NCI-H1436 (cell line): ENCODE measurements around the gene KIF3A.
"Not testable (repeated sequence)": the region's sequence is repeated elsewhere in the genome, so short reads cannot be mapped to it uniquely, and the experiment has no call there.

Source experiments
- DNase-seq: peaks from one replicate; lab custom pipeline; 2025; lab: John Stamatoyannopoulos, UW

The KIF3A gene

GRCh38 chr5:132718544-132719312 lies 18.6 kb downstream of the KIF3A start:
- no peak for DNase-seq

DNA sequence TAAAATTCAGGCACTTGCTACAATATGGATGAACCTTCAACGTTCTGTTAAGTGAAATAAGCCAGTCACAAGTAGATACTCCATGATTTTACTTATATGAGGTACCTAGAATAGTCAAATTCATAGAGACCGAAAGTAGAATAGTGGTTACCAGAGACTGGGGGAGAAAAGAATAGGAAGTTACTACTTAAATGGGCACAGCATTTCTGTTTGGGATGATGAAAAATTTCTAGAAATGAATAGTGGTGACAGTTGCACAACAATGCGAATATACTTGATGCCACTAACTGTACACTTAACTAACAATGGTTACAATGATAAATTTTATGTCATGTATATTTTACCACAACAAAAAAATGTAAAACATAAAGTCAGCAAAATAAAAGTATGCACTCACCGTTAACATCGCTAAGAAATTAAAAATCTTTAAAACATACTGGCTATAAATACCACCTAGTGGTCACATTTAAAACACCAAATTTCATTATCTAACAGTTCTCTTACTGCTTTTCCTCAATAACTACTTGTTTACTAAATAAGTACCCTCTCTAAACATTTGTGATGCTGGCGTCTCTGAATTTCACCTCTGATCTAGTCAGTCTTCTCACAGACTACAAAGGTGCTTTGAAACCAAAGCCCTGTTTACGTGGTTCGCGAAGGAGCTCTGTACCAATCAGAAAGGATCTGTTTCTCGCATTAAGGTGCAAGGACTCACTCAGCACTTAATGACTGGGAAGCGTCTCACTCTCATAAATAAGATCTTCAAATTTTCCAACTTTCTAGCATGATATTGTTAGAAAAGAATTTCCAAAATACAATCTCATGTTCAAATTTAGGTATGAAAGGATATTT lies 22.7 kb downstream of the KIF3A start:
- DNase-seq, result no peak

GRCh38 chr5:132708645-132709044 lies 28.7 kb downstream of the KIF3A start:
- DNase-seq, result no peak

DNA sequence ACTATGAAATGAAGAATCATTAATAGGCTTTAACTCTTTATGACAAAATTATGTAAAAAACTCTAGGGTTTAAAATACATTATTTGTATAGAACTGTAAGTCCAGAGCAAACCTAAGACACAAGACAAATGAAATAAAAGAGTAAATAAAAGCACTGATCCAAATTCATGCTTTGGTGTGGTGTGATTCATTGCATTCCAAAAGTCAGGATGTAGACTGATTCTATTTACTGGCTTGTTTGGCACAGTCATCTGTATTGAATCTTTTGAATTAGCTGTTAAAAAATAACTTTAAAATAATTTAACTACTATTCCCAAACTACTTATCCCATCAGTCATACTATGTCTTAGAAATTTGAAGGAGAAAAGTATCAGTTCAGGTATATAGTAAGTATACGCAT lies 32.5 kb downstream of the KIF3A start:
- DNase-seq, result no peak

DNA sequence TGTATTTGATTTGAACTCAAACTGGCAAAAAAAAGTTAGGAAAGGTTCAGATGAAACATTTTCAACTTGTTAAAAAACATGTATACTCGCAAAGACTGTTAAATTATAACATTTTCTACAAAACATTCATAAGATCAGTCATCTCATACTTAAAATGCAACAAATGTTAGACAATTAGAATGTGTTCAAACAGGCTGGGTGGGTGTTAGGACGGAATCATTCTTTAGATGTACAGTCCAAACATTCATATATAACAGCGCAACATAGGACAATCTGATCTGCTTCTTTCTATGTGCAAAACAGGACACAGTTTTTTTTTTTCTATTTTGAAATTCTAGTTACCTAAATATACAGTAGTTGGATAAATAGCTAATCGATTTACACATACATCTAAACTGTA lies 41.4 kb downstream of the KIF3A start:
- DNase-seq, result no peak

DNA sequence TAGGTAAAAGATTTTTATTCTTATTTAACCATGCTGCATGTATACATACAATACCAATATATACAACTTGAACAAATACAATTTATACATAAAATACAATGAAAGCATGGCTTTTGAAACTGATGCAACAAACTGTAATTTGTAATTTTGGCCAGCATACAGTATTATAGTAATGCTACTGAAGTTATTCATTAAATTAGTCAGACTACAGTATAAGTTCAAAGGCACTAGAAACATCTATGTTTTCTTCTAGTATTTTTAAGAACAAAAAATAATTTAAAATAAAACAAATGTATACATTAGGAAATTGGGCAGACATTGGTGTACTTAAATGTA lies 44.7 kb downstream of the KIF3A start:
- no peak for DNase-seq

GRCh38 chr5:132691755-132692631 lies 45.4 kb downstream of the KIF3A start:
- not testable (repeated sequence) for DNase-seq

DNA sequence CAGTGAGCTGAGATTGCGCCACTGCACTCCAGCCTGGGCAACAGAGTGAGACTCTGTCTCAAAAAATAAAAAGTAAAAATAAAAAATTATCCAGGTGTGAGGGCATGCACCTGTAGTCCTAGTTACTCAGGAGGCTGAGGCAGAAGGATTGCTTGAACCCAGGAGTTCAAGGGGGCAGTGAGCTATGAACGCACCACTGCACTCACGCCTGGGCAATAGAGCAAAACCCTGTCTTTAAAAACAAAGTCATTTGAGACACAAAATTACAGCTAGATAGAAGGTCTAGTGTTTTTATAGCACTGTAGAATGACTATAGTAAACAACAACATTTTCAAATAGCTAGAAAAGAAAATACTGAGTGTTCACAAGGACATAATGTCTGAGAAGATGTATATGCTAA lies 47.2 kb downstream of the KIF3A start:
- DNase-seq, result no peak

- DNase-seq, result no peak
Measured at GRCh38 chr5:132689513-132689912, 47.8 kb downstream of the KIF3A start.

GRCh38 chr5:132688536-132689339 lies 48.6 kb downstream of the KIF3A start:
- DNase-seq, result no peak

- DNase-seq, result no peak
Measured at GRCh38 chr5:132687995-132688394, 49.4 kb downstream of the KIF3A start.

DNA sequence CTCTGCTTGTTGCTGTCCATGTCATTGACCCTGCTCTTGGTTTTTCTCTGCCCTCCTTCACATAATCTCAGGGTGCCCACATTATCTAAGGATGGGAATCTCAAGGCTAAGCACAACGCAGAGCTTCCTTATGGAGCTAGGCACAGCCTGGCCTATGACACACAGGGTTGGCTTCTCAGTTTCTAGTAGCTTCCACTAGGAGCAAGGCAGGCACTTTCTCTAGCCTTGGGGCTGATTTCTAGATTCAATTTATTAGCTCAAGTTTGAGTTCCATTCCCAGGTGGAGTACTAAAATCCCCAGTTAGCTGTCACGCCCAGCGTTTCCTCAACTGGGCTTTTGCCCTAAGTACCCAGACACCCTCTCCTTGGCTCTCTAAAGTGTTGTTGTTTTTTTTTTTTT lies 51.2 kb downstream of the KIF3A start:
- no peak for DNase-seq

- DNase-seq, result no peak
Measured at GRCh38 chr5:132684922-132685720, 52.2 kb downstream of the KIF3A start.

- DNase-seq, result no peak
Measured at GRCh38 chr5:132684491-132684890, 52.9 kb downstream of the KIF3A start.

- DNase-seq, result no peak
Measured at GRCh38 chr5:132681983-132682382, 55.4 kb downstream of the KIF3A start.

DNA sequence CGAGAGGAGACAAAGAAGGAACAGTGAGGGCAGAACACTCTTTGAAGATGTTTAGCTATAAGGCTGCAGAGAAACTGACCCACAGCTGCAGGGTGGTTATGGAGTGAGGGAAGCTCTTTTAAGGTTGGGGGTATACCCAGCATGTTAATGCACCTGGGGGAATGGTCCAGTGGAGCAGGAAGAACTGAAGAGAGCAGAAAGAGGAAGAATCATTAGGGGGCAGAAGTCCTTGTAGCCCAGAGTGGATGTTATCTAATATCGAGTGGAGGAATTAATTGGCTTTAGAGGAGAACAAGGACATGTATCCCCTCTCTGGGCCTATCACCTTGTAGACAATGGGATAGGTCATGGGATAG lies 55.9 kb downstream of the KIF3A start:
- DNase-seq, result no peak

- DNase-seq, result no peak
Measured at GRCh38 chr5:132680780-132681475, 56.4 kb downstream of the KIF3A start.

DNA sequence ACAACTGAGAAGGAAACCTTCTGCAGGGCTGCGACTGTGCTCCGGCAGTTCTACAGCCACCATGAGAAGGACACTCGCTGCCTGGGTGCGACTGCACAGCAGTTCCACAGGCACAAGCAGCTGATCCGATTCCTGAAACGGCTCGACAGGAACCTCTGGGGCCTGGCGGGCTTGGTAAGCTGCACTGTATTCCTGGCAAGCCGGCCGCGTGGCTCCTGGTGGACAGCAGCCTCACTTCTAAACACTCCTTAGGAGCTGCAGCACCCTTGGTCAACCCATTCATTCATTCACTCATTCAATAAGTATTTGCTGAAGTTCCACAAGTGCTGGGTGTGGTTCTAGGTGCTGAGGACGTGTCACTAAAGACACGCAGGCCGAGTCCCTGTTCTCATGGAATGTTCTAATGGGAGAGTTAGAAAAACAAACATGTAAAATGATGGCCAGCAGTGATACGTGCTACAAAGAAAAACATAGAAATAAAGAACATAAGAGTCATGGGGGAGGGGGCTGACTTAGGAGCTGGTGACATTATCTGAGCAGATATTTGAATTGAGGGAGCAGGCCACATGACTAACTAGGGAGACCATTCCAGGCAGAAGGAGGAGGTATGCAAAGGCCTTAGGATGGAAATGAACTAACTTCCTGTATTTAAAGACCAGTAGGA lies 57.5 kb downstream of the KIF3A start:
- DNase-seq, result no peak

- DNase-seq, result no peak
Measured at GRCh38 chr5:132679166-132679565, 58.2 kb downstream of the KIF3A start.

- DNase-seq, result no peak
Measured at GRCh38 chr5:132678735-132679134, 58.6 kb downstream of the KIF3A start.
